ENCODE measurements around the gene RNF103.

GRCh38 chr2:86648681-86649080, 25.0 kb upstream of the RNF103 start:
- TF ChIP-seq, protein P1, sequence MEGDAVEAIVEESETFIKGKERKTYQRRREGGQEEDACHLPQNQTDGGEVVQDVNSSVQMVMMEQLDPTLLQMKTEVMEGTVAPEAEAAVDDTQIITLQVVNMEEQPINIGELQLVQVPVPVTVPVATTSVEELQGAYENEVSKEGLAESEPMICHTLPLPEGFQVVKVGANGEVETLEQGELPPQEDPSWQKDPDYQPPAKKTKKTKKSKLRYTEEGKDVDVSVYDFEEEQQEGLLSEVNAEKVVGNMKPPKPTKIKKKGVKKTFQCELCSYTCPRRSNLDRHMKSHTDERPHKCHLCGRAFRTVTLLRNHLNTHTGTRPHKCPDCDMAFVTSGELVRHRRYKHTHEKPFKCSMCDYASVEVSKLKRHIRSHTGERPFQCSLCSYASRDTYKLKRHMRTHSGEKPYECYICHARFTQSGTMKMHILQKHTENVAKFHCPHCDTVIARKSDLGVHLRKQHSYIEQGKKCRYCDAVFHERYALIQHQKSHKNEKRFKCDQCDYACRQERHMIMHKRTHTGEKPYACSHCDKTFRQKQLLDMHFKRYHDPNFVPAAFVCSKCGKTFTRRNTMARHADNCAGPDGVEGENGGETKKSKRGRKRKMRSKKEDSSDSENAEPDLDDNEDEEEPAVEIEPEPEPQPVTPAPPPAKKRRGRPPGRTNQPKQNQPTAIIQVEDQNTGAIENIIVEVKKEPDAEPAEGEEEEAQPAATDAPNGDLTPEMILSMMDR (IDR thresholded peaks at IDR 0.05; ENCODE audit: low read depth, low read length): no peak
- TF ChIP-seq EZH2phosphoT487 (IDR thresholded peaks at IDR 0.05; ENCODE audit: low read depth): no peak

Measured in OCI-LY3 (cell line).